ENCODE results near the gene TMEM178B. TPM values are rescaled to one million over a fixed set of nuclear protein-coding genes. Genes with fewer than 3 reads are reported as not detected.

TMEM178B gene
- total and polyA plus RNA-seq, 2 of the 4 experiments (the other 2 are of a cell fraction), result under 0.01 to 0.05 TPM

GRCh38 chr7:141042222-141043193, 31.4 kb upstream of the TMEM178B start:
- H3K9me1 ChIP-seq (ENCODE audit: insufficient read depth, low read length), result no peaks in the 10 kb centered on the region
- intact Hi-C loops (cut with micrococcal nuclease), result no loop called here
- in situ Hi-C loops (cut with MboI; ENCODE audit: low sequenced_read_pairs), result no loop called here
- no peak overlapping the region for H3K23ac ChIP-seq (ENCODE audit: low read depth, low read length)
- ChIA-PET POLR2A (ENCODE audit: unreplicated experiment) (no interaction called here), CTCF (no interaction called here)
- H4K5ac ChIP-seq (ENCODE audit: low read depth, low read length), result peak overlapping the region; percentile 18; the same call in 1 of the 2 replicates
- 78% methylated on average over 3 of the region's 14 CpGs; no CpG with 5 or more reads in 1 of the 2 experiments for WGBS, 2 experiments (ENCODE audit: extremely low coverage in 2 of 2, insufficient read length in 1 of 2)
- H3K4me3 ChIP-seq (ENCODE audit: insufficient read depth, low read depth, low read length), result no peak overlapping the region
- ATAC-seq (ENCODE audit: low read depth), result no peak
- H2BK5ac ChIP-seq (ENCODE audit: low read depth, low read length, poor library complexity, severe bottlenecking), result peak overlapping the region; percentile 97
- peak overlapping the region; percentile 36; the same call in 1 of the 2 replicates for H3K4ac ChIP-seq (ENCODE audit: low read depth, low read length)
- H3K14ac ChIP-seq (replicated peaks; ENCODE audit: low read depth, low read length), result no peak overlapping the region
- H3K27me3 ChIP-seq (ENCODE audit: control insufficient read depth, insufficient read depth, low read length), result no peaks in the 10 kb centered on the region
- peak overlapping the region in 1 of 2 experiments; percentile 74; a peak in 3 of 4 replicates for H4K8ac ChIP-seq (ENCODE audit: low read depth in 2 of 2, low read length in 2 of 2)
- H3K79me1 ChIP-seq (ENCODE audit: low read depth in 1 of 2, low read length in 2 of 2), result no peaks in the 10 kb centered on the region
- dilution Hi-C loops (cut with HindIII; ENCODE audit: low sequenced_read_pairs, unreplicated experiment), result no loop called here
- H3K36me3 ChIP-seq (ENCODE audit: control insufficient read depth, insufficient read depth, low read length), result no peaks in the 10 kb centered on the region
- peak; percentile 8 for DNase-seq
- H3K27ac ChIP-seq (ENCODE audit: insufficient read depth, low read length), result peak overlapping the region; percentile 37; the same call in 1 of the 2 replicates
- H3K18ac ChIP-seq (ENCODE audit: low read depth, low read length), result peak overlapping the region; percentile 30; the same call in 1 of the 2 replicates
- H2BK15ac ChIP-seq (ENCODE audit: low read depth, low read length), result peak overlapping the region; percentile 36; the same call in 1 of the 3 replicates
- peak overlapping the region; percentile 61 for H2BK20ac ChIP-seq (ENCODE audit: low read depth, low read length)
- no peaks in the 10 kb centered on the region; the same call in 1 of the 2 replicates for H3K4me1 ChIP-seq (ENCODE audit: control insufficient read depth, insufficient read depth, low read length)
- no peak overlapping the region for H2AK5ac ChIP-seq (ENCODE audit: low read depth, low read length)
- peak overlapping the region; percentile 28; the same call in 1 of the 2 replicates for H2BK120ac ChIP-seq (ENCODE audit: low read depth, low read length)
- H2AFZ ChIP-seq (replicated peaks; ENCODE audit: low read length, poor library complexity), result no peak overlapping the region
- no peak overlapping the region for H2AK9ac ChIP-seq (replicated peaks; ENCODE audit: low read depth, low read length, poor library complexity)
- no peaks in the 10 kb centered on the region for H3K9me3 ChIP-seq (ENCODE audit: control insufficient read depth, insufficient read depth, low read length)
- TF ChIP-seq MAZ (IDR thresholded peaks at IDR 0.05; ENCODE audit: borderline replicate concordance, low read depth, low read length) (no peak), MXI1 (IDR thresholded peaks at IDR 0.05; ENCODE audit: borderline replicate concordance, low read depth, low read length) (no peak), MAFK (IDR thresholded peaks at IDR 0.05; ENCODE audit: low read depth, low read length) (no peak), CEBPB (IDR thresholded peaks at IDR 0.05; ENCODE audit: low read depth, low read length) (0 out of 2 replicates have a peak, but pooled peaks have one; percentile 6)
- TF ChIP-seq, protein P1, sequence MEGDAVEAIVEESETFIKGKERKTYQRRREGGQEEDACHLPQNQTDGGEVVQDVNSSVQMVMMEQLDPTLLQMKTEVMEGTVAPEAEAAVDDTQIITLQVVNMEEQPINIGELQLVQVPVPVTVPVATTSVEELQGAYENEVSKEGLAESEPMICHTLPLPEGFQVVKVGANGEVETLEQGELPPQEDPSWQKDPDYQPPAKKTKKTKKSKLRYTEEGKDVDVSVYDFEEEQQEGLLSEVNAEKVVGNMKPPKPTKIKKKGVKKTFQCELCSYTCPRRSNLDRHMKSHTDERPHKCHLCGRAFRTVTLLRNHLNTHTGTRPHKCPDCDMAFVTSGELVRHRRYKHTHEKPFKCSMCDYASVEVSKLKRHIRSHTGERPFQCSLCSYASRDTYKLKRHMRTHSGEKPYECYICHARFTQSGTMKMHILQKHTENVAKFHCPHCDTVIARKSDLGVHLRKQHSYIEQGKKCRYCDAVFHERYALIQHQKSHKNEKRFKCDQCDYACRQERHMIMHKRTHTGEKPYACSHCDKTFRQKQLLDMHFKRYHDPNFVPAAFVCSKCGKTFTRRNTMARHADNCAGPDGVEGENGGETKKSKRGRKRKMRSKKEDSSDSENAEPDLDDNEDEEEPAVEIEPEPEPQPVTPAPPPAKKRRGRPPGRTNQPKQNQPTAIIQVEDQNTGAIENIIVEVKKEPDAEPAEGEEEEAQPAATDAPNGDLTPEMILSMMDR (conservative IDR thresholded peaks at IDR 0.05; ENCODE audit: low read depth, low read length), result no peak
- TF ChIP-seq, protein P2, sequence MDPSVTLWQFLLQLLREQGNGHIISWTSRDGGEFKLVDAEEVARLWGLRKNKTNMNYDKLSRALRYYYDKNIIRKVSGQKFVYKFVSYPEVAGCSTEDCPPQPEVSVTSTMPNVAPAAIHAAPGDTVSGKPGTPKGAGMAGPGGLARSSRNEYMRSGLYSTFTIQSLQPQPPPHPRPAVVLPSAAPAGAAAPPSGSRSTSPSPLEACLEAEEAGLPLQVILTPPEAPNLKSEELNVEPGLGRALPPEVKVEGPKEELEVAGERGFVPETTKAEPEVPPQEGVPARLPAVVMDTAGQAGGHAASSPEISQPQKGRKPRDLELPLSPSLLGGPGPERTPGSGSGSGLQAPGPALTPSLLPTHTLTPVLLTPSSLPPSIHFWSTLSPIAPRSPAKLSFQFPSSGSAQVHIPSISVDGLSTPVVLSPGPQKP (IDR thresholded peaks at IDR 0.05; ENCODE audit: borderline replicate concordance, low read depth, low read length), result no peak
- peak overlapping the region; percentile 17; the same call in 1 of the 2 replicates for H3K4me2 ChIP-seq (ENCODE audit: low read depth, low read length)
- BruUV-seq (replicated peaks), result no TSS peak
- no peaks in the 10 kb centered on the region for H4K20me1 ChIP-seq (ENCODE audit: insufficient read depth, low read length)
- peak overlapping the region; percentile 34; the same call in 1 of the 2 replicates for H4K91ac ChIP-seq (ENCODE audit: insufficient read depth, low read depth, low read length)
- no peak overlapping the region for H3K56ac ChIP-seq (ENCODE audit: extremely low read depth, insufficient read depth, low read length)
- H3K9ac ChIP-seq (ENCODE audit: low read depth, low read length), result no peak overlapping the region

Measured in IMR-90 (cell line).